Measurements from ENCODE around the gene OR2K2.
"Not testable (repeated sequence)": the region's sequence is repeated elsewhere in the genome, so short reads cannot be mapped to it uniquely, and the experiment has no call there.

OR2K2 gene

GRCh38 chr9:111330124-111330523 lies at the start of gene OR2K2:
OR2K2 (minus strand) TSS chr9:111330224; CDS start chr9:111328433, 1,791 bp downstream.
- no peak for DNase-seq (ENCODE audit: insufficient read length, low spot score)
- no peak for TF ChIP-seq POLR2A (IDR thresholded peaks at IDR 0.05; ENCODE audit: low read depth, low read length)
- FAIRE-seq, result no peak

- FAIRE-seq (no peak), DNase-seq (ENCODE audit: insufficient read length, low spot score) (no peak)
- no peak for TF ChIP-seq POLR2A (IDR thresholded peaks at IDR 0.05; ENCODE audit: low read depth, low read length)
These were observed 46.0 kb upstream of the OR2K2 start for GRCh38 chr9:111375817-111376564.

- no peak for DNase-seq (ENCODE audit: insufficient read length, low spot score)
- no peak for TF ChIP-seq POLR2A (IDR thresholded peaks at IDR 0.05; ENCODE audit: low read depth, low read length)
- no peak for FAIRE-seq
These were observed 45.0 kb upstream of the OR2K2 start for GRCh38 chr9:111375062-111375461.

- FAIRE-seq, result no peak
- TF ChIP-seq POLR2A (IDR thresholded peaks at IDR 0.05; ENCODE audit: low read depth, low read length), result no peak
- no peak for DNase-seq (ENCODE audit: insufficient read length, low spot score)
These were observed 42.3 kb upstream of the OR2K2 start for GRCh38 chr9:111372297-111372696.

DNA sequence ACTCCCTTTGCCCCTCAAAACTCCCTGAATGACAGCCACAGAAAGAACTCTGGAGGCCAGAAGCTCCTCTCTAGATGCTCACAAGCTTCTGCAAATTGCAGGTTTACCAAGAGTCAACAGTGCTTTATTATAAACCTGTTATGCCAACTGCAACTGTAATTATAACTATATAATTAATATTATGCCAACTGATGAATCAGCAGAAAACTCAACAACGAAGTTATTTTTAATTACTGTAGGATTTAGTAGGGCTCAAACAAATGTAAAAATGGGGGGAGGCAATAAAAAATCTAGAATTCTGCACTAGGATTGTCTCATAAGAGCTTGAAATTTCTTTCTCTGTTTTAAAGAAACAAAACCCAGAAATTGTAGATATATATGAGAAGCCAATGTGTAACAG lies 37.0 kb upstream of the OR2K2 start:
- FAIRE-seq (no peak), DNase-seq (ENCODE audit: insufficient read length, low spot score) (no peak)
- no peak for TF ChIP-seq POLR2A (IDR thresholded peaks at IDR 0.05; ENCODE audit: low read depth, low read length)

- DNase-seq (ENCODE audit: insufficient read length, low spot score) (no peak), FAIRE-seq (no peak)
- no peak for TF ChIP-seq POLR2A (IDR thresholded peaks at IDR 0.05; ENCODE audit: low read depth, low read length)
These were observed 32.5 kb upstream of the OR2K2 start for GRCh38 chr9:111362526-111362925.

DNA sequence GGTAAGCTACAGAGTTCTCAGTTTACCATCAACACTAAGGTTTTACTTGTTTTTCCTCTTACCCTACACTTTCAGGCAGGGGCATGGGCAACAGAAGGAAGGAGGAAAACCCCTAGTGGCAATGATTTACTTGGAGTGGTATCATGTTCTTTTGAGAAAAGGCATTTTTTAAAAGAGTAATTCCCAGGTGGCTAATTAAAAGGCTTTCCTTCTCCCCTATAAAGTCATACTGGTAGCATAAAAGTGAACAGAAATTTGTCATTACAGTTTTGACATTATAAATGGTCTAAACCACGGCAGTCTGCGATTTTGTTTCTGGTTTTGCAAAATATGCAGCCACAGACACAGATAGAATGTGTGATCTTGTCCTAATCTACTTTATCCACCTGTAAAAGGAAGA lies 30.9 kb upstream of the OR2K2 start:
- DNase-seq (ENCODE audit: insufficient read length, low spot score) (no peak), FAIRE-seq (no peak)
- no peak for TF ChIP-seq POLR2A (IDR thresholded peaks at IDR 0.05; ENCODE audit: low read depth, low read length)

DNA sequence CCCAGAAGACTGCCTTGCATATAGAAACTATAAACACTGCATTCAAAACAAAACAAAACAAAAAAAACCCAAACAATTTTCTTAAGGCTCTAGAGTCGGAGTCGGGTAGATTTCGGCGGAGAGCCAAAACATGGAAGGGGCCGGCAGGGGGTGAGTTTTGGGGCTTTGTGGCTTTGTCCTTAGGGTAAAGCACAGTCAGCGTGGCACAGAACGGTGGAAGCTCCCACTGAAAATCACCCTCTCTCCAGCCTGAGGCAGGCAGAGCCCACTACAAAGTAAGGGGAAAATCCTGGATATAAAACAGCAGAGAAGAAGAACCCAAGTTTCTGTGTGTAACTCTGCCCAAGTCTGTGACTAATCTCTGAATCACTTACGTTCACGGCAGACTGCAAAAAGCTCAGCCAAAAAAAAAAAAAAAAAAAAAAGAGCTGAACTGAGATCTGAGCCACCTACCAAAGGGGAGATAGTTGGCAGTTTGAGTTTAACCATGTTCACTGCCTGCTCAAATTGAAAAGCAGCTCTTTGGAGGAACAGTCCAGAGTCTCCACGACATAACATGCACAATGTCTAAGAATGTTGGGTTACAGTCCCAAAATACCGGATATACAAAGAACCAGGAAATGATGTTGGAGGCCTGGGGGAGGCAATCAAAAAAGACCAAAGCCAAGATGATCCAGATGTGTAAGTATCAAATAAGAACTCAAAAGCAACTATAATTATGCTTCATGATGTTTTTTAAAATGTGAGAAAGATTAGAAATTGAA lies 26.6 kb upstream of the OR2K2 start:
- peak; percentile 96 for FAIRE-seq
- no peak for TF ChIP-seq POLR2A (IDR thresholded peaks at IDR 0.05; ENCODE audit: low read depth, low read length)
- peak; percentile 45 for DNase-seq (ENCODE audit: insufficient read length, low spot score)

DNA sequence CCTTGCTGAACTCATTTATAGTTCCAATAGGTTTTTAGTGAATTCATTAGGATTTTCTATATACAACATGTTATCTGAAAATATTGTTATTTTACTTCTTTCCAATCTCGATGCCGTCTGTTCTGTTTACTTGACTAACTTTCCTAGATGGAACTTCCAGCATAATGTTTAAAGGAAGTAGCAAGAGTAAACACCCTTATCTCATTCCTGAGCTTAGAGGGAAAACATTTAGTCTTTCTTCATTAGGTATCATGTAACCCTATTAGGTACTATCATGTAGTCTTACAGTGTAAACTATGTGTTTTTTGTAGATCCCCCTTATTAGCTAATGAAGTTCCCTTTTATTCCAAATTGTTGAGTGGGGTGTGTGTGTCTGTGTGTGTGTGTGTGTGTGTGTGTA lies 22.5 kb upstream of the OR2K2 start:
- DNase-seq (ENCODE audit: insufficient read length, low spot score), result no peak
- FAIRE-seq, result no peak
- no peak for TF ChIP-seq POLR2A (IDR thresholded peaks at IDR 0.05; ENCODE audit: low read depth, low read length)

GRCh38 chr9:111350556-111350955 lies 20.5 kb upstream of the OR2K2 start:
- FAIRE-seq, result no peak
- DNase-seq (ENCODE audit: insufficient read length, low spot score), result no peak
- TF ChIP-seq POLR2A (IDR thresholded peaks at IDR 0.05; ENCODE audit: low read depth, low read length), result no peak

DNA sequence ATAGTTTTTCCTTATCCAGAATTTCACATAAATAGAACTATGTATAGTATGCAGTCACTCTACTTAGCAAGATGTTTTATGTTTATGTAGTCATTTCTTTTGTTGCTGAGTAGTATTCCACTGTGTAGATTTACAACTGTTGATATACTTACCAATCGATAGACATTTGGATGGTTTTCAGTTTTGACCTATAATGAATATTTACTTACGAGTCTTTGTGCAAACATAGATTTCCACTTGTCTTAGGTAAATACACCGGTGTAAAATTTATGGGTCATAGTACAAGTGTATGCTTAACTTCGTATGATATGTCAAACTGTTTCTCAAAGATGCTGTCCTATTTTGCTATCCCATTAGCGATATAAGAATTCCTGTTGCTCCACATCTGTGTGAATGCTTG lies 19.7 kb upstream of the OR2K2 start:
- DNase-seq (ENCODE audit: insufficient read length, low spot score) (no peak), FAIRE-seq (no peak)
- no peak for TF ChIP-seq POLR2A (IDR thresholded peaks at IDR 0.05; ENCODE audit: low read depth, low read length)

DNA sequence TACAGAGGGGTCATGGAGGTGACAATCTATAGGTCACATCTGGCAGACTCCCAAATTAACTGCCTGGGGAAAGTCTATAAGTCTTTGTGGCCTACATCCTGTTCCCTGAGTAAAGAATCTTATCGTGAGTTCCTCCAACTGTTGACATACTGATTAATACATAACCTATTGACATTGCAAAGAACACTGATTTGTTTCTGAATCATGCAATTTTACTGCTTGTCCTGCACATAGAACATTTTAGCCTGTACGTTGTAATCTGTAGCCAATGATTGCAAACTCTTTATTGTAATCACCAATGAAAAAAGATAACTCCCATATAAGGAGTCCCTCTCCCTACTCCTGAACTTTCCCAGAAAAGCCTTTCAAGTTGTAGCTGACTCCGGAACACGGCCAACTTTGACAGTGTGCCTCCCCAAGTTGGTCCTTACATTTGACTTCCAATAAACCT lies 18.8 kb upstream of the OR2K2 start:
- TF ChIP-seq POLR2A (IDR thresholded peaks at IDR 0.05; ENCODE audit: low read depth, low read length), result no peak
- FAIRE-seq (no peak), DNase-seq (ENCODE audit: insufficient read length, low spot score) (no peak)

GRCh38 chr9:111334318-111334863 lies 4.4 kb upstream of the OR2K2 start:
- not testable (repeated sequence) for DNase-seq (ENCODE audit: insufficient read length, low spot score)

DNA sequence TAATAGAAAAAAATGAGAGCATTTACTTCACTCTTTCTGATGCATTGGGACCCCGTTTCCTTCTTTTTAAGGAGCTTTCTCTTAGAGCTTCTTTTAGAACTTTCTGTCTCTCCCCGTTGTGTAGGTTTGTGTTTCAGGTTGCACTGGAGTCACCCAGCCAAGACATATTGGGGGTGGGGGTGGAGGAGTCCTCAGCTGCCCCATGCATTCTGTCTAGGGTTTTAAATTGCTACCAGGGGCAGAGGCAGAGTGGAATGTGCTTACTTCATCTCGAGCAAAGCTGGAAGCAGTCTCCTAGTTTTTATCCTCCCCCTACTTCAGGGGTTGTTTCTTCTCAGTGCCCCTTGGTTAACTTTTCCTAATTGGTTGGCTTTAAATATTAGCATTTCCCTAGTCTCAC lies 9.4 kb downstream of the OR2K2 start:
- no peak for TF ChIP-seq POLR2A (IDR thresholded peaks at IDR 0.05; ENCODE audit: low read depth, low read length)

More at GRCh38 chr9:111334318-111334863, 4.4 kb upstream of the OR2K2 start:
- FAIRE-seq, result not testable (repeated sequence)

More for the DNA sequence above, 9.4 kb downstream of the OR2K2 start:
- DNase-seq (ENCODE audit: insufficient read length, low spot score), result no peak
- no peak for FAIRE-seq

Measured in H54 (cell line).